ENCODE measurements around the gene PFKM.

GRCh38 chr12:48151103-48151771 lies 32.1 kb downstream of the PFKM start:
- TF ChIP-seq, protein P1, sequence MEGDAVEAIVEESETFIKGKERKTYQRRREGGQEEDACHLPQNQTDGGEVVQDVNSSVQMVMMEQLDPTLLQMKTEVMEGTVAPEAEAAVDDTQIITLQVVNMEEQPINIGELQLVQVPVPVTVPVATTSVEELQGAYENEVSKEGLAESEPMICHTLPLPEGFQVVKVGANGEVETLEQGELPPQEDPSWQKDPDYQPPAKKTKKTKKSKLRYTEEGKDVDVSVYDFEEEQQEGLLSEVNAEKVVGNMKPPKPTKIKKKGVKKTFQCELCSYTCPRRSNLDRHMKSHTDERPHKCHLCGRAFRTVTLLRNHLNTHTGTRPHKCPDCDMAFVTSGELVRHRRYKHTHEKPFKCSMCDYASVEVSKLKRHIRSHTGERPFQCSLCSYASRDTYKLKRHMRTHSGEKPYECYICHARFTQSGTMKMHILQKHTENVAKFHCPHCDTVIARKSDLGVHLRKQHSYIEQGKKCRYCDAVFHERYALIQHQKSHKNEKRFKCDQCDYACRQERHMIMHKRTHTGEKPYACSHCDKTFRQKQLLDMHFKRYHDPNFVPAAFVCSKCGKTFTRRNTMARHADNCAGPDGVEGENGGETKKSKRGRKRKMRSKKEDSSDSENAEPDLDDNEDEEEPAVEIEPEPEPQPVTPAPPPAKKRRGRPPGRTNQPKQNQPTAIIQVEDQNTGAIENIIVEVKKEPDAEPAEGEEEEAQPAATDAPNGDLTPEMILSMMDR (IDR thresholded peaks at IDR 0.05) = no peak
- no peak for TF ChIP-seq EP300 (IDR thresholded peaks at IDR 0.05; ENCODE audit: low read depth)
